Activated T-helper 1 cell treated with anti-CD3 and anti-CD28 coated beads, Interleukin-12 subunit alpha, Interleukin-12 subunit beta, Interleukin-2, Interleukin-4 antibody, amounts not matched to agents 30 ng/mL and 10 ng/mL and 1 ng/mL, durations not matched to agents 14 hours and 24 hours and 36 hours (primary cell): Measurements from ENCODE around the gene SIL1. TPM values are rescaled to one million over a fixed set of nuclear protein-coding genes. Genes with fewer than 3 reads are reported as not detected.

ENCODE experiments used
- DNase-seq: peaks from one replicate; pipeline ENCODE4 v3.0.0; 2021; ENCODE audit warnings: low spot score
- H3K27ac Mint-ChIP-seq: one replicate; pipeline ENCODE4 v1.8.0; 2021; ENCODE audit warnings: mild to moderate bottlenecking, mixed read lengths
- H3K27me3 Mint-ChIP-seq: one replicate; pipeline ENCODE4 v1.8.0; 2022; ENCODE audit warnings: mild to moderate bottlenecking, moderate library complexity, mixed read lengths; ENCODE audit not compliant: insufficient read depth
- H3K36me3 Mint-ChIP-seq: one replicate; pipeline ENCODE4 v1.8.0; 2021; ENCODE audit warnings: low read depth, mixed read lengths
- H3K4me1 Mint-ChIP-seq: one replicate; pipeline ENCODE4 v1.8.0; 2021; ENCODE audit warnings: low read depth, mixed read lengths
- H3K4me3 Mint-ChIP-seq: one replicate; pipeline ENCODE4 v1.8.0; 2021; ENCODE audit warnings: mild to moderate bottlenecking, moderate library complexity, mixed read lengths
- H3K9me3 Mint-ChIP-seq: one replicate; pipeline ENCODE4 v1.8.0; 2021; ENCODE audit warnings: mixed read lengths
- intact Hi-C: fragments of 100-400 bp; cut with micrococcal nuclease; formaldehyde crosslinking; loops from one replicate; pipeline ENCODE4 v1.15.1; 2024
- total RNA-seq: library from RNA; stranded (reverse); gene quantifications from 2 replicates; pipeline ENCODE4 v1.2.3, GENCODE V29; 2022

Gene SIL1
- total RNA-seq, 1 donor from 2014 or later = 28.6 TPM

- Mint-ChIP-seq H3K4me3 (no peak overlapping the region), H3K4me1 (no peaks in the 10 kb centered on the region), H3K27me3 (no peaks in the 10 kb centered on the region), H3K36me3 (no peaks in the 10 kb centered on the region), H3K9me3 (no peaks in the 10 kb centered on the region), H3K27ac (no peak overlapping the region)
- intact Hi-C loops = no loop called here
- no peak for DNase-seq
Measured at GRCh38 chr5:139215107-139215975, 17.2 kb upstream of the SIL1 start.

- no peaks in the 10 kb centered on the region for H3K4me1 Mint-ChIP-seq
- no peaks in the 10 kb centered on the region for H3K9me3 Mint-ChIP-seq
- H3K27me3 Mint-ChIP-seq = no peaks in the 10 kb centered on the region
- H3K36me3 Mint-ChIP-seq = no peaks in the 10 kb centered on the region
- no peak for DNase-seq
- intact Hi-C loops = no loop called here
- H3K27ac Mint-ChIP-seq = no peak overlapping the region
- H3K4me3 Mint-ChIP-seq = no peak overlapping the region
Measured at GRCh38 chr5:139214646-139215045, 16.5 kb upstream of the SIL1 start.

- intact Hi-C loops = no loop called here
- no peak for DNase-seq
- H3K9me3 Mint-ChIP-seq = no peaks in the 10 kb centered on the region
- no peaks in the 10 kb centered on the region for H3K4me1 Mint-ChIP-seq
- H3K36me3 Mint-ChIP-seq = no peaks in the 10 kb centered on the region
- H3K4me3 Mint-ChIP-seq = no peak overlapping the region
- no peaks in the 10 kb centered on the region for H3K27me3 Mint-ChIP-seq
- no peak overlapping the region for H3K27ac Mint-ChIP-seq
Measured at GRCh38 chr5:139212906-139213305, 14.7 kb upstream of the SIL1 start.

GRCh38 chr5:139212486-139212885 lies 14.3 kb upstream of the SIL1 start:
- no peak for DNase-seq
- H3K27ac Mint-ChIP-seq = no peak overlapping the region
- no peaks in the 10 kb centered on the region for H3K4me1 Mint-ChIP-seq
- no peaks in the 10 kb centered on the region for H3K27me3 Mint-ChIP-seq
- no peaks in the 10 kb centered on the region for H3K9me3 Mint-ChIP-seq
- intact Hi-C loops = no loop called here
- no peak overlapping the region for H3K4me3 Mint-ChIP-seq
- H3K36me3 Mint-ChIP-seq = no peaks in the 10 kb centered on the region

- no peaks in the 10 kb centered on the region for H3K4me1 Mint-ChIP-seq
- H3K36me3 Mint-ChIP-seq = no peaks in the 10 kb centered on the region
- H3K9me3 Mint-ChIP-seq = no peaks in the 10 kb centered on the region
- intact Hi-C loops = no loop called here
- peaks cover 4% of the 10 kb centered on the region for H3K27me3 Mint-ChIP-seq
- no peak overlapping the region for H3K4me3 Mint-ChIP-seq
- no peak overlapping the region for H3K27ac Mint-ChIP-seq
- no peak for DNase-seq
Measured at GRCh38 chr5:139210585-139210984, 12.4 kb upstream of the SIL1 start.

GRCh38 chr5:139207297-139208000 lies 9.3 kb upstream of the SIL1 start:
- no peak overlapping the region for H3K4me3 Mint-ChIP-seq
- DNase-seq = no peak
- peaks cover 4% of the 10 kb centered on the region for H3K27me3 Mint-ChIP-seq
- no peaks in the 10 kb centered on the region for H3K36me3 Mint-ChIP-seq
- intact Hi-C loops = no loop called here
- H3K27ac Mint-ChIP-seq = no peak overlapping the region
- no peaks in the 10 kb centered on the region for H3K9me3 Mint-ChIP-seq
- no peaks in the 10 kb centered on the region for H3K4me1 Mint-ChIP-seq

- intact Hi-C loops = no loop called here
- H3K36me3 Mint-ChIP-seq = no peaks in the 10 kb centered on the region
- no peaks in the 10 kb centered on the region for H3K4me1 Mint-ChIP-seq
- H3K4me3 Mint-ChIP-seq = no peak overlapping the region
- no peak overlapping the region for H3K27ac Mint-ChIP-seq
- no peaks in the 10 kb centered on the region for H3K9me3 Mint-ChIP-seq
- peaks cover 4% of the 10 kb centered on the region for H3K27me3 Mint-ChIP-seq
- no peak for DNase-seq
Measured at GRCh38 chr5:139205586-139205985, 7.4 kb upstream of the SIL1 start.

- intact Hi-C loops = no loop called here
- no peak overlapping the region for H3K4me3 Mint-ChIP-seq
Measured at GRCh38 chr5:139205124-139205523, 7.0 kb upstream of the SIL1 start.

GRCh38 chr5:139204196-139204595 lies 6.0 kb upstream of the SIL1 start:
- H3K4me1 Mint-ChIP-seq = no peaks in the 10 kb centered on the region
- no peak overlapping the region for H3K4me3 Mint-ChIP-seq
- no peak for DNase-seq
- intact Hi-C loops = no loop called here
- no peak overlapping the region for H3K27ac Mint-ChIP-seq
- no peaks in the 10 kb centered on the region for H3K36me3 Mint-ChIP-seq
- no peaks in the 10 kb centered on the region for H3K9me3 Mint-ChIP-seq
- H3K27me3 Mint-ChIP-seq = peaks cover 4% of the 10 kb centered on the region

More at GRCh38 chr5:139205124-139205523, 7.0 kb upstream of the SIL1 start:
- DNase-seq = no peak
- H3K9me3 Mint-ChIP-seq = no peaks in the 10 kb centered on the region
- no peak overlapping the region for H3K27ac Mint-ChIP-seq
- no peaks in the 10 kb centered on the region for H3K4me1 Mint-ChIP-seq
- H3K27me3 Mint-ChIP-seq = peaks cover 4% of the 10 kb centered on the region
- H3K36me3 Mint-ChIP-seq = no peaks in the 10 kb centered on the region

- intact Hi-C loops = loop anchor here (2.0 to 10.0 kb wide), 6 partner anchors 47 to 865 kb away; partner anchors contain the start of genes CDC25C, FAM53C and UBE2D2
- H3K36me3 Mint-ChIP-seq = peaks cover 8% of the 10 kb centered on the region
Measured at GRCh38 chr5:139199321-139199720, 1.2 kb upstream of the SIL1 start.

GRCh38 chr5:139196296-139196956 lies 1.7 kb downstream of the SIL1 start:
- Mint-ChIP-seq H3K27me3 (no peaks in the 10 kb centered on the region), H3K9me3 (no peaks in the 10 kb centered on the region), H3K27ac (peak overlapping the region; percentile 40), H3K4me1 (peaks cover 33% of the 10 kb centered on the region), H3K36me3 (peaks cover 12% of the 10 kb centered on the region), H3K4me3 (peak overlapping the region; percentile 90)
- DNase-seq = no peak
- intact Hi-C loops = loop anchor here (5.0 to 10.0 kb wide), 4 partner anchors 196 to 862 kb away; partner anchors contain the start of genes CDC25C, FAM53C and UBE2D2

More at GRCh38 chr5:139199321-139199720, 1.2 kb upstream of the SIL1 start:
- no peak overlapping the region for H3K27ac Mint-ChIP-seq
- H3K4me3 Mint-ChIP-seq = no peak overlapping the region
- no peaks in the 10 kb centered on the region for H3K9me3 Mint-ChIP-seq
- H3K27me3 Mint-ChIP-seq = no peaks in the 10 kb centered on the region
- DNase-seq = no peak
- H3K4me1 Mint-ChIP-seq = peaks cover 23% of the 10 kb centered on the region

- no peaks in the 10 kb centered on the region for H3K9me3 Mint-ChIP-seq
- DNase-seq = no peak
- H3K27me3 Mint-ChIP-seq = no peaks in the 10 kb centered on the region
- peaks cover 41% of the 10 kb centered on the region for H3K4me1 Mint-ChIP-seq
- no peak overlapping the region for H3K27ac Mint-ChIP-seq
- intact Hi-C loops = loop anchor here (10.0 kb wide), 1 partner anchor 860 kb away; the partner anchor contains the start of genes CDC25C and FAM53C
- peaks cover 18% of the 10 kb centered on the region for H3K36me3 Mint-ChIP-seq
- H3K4me3 Mint-ChIP-seq = no peak overlapping the region
Measured at GRCh38 chr5:139194486-139194885, 3.7 kb downstream of the SIL1 start.
